Loucy (cell line): ENCODE data around the gene SPATA9.

Source experiments
- H2AFZ ChIP-seq: fragments of 200-600 bp; sonication (generic); 2 replicates; pipeline ENCODE4 v1.6.0; 2016; ENCODE audit warnings: antibody characterized with exemption, mild to moderate bottlenecking, low read length, moderate library complexity
- H3F3A ChIP-seq: fragments of 200-600 bp; 2 replicates; pipeline ENCODE4 v1.6.0; 2016; ENCODE audit warnings: antibody characterized with exemption, low read depth, mild to moderate bottlenecking
- H3K27me3 ChIP-seq: fragments of 200-600 bp; sonication (generic); 2 replicates; pipeline ENCODE4 v1.6.1; 2014; ENCODE audit warnings: low read length, mild to moderate bottlenecking; ENCODE audit not compliant: insufficient read depth, poor library complexity, severe bottlenecking
- H3K36me3 ChIP-seq: fragments of 200-600 bp; sonication (generic); 2 replicates; pipeline ENCODE4 v1.6.1; 2016; ENCODE audit warnings: low read length; ENCODE audit not compliant: insufficient read depth
- H3K4me1 ChIP-seq: fragments of 200-600 bp; sonication (generic); 2 replicates; pipeline ENCODE4 v1.5.1; 2014; ENCODE audit warnings: low read length, mild to moderate bottlenecking; ENCODE audit not compliant: insufficient read depth, poor library complexity, severe bottlenecking
- H3K4me2 ChIP-seq: fragments of 200-600 bp; sonication (generic); 2 replicates; pipeline ENCODE4 v1.6.0; 2014; ENCODE audit warnings: antibody characterized with exemption, low read length, low read depth, mild to moderate bottlenecking; ENCODE audit not compliant: poor library complexity, severe bottlenecking
- H3K4me3 ChIP-seq: fragments of 200-600 bp; sonication (generic); 2 replicates; pipeline ENCODE4 v1.5.1; 2014; ENCODE audit warnings: low read length, mild to moderate bottlenecking, mixed read lengths; ENCODE audit not compliant: poor library complexity, severe bottlenecking
- H3K79me2 ChIP-seq: fragments of 200-600 bp; sonication (generic); 2 replicates; pipeline ENCODE4 v1.6.1; 2014; ENCODE audit warnings: low read length; ENCODE audit not compliant: insufficient read depth
- H3K9ac ChIP-seq: fragments of 200-600 bp; sonication (generic); 2 replicates; pipeline ENCODE4 v1.6.0; 2014; ENCODE audit warnings: mild to moderate bottlenecking, low read depth, low read length, moderate library complexity; ENCODE audit not compliant: poor library complexity, severe bottlenecking
- H3K9me2 ChIP-seq: fragments of 200-600 bp; sonication (generic); replicated peaks from 2 replicates; pipeline ENCODE4 v1.6.1; 2016; ENCODE audit warnings: low read depth, low read length, mixed read lengths
- H3K9me3 ChIP-seq: fragments of 200-600 bp; sonication (generic); 2 replicates; pipeline ENCODE4 v1.6.1; 2014; ENCODE audit warnings: mild to moderate bottlenecking, antibody characterized with exemption, low read length, low read depth; ENCODE audit not compliant: insufficient read depth
- H4K20me1 ChIP-seq: fragments of 200-600 bp; sonication (generic); 2 replicates; pipeline ENCODE4 v1.6.0; 2014; ENCODE audit warnings: antibody characterized with exemption, low read length, mild to moderate bottlenecking; ENCODE audit not compliant: insufficient read depth, poor library complexity, severe bottlenecking
- CTCF ChIP-seq: fragments of 200-600 bp; sonication (generic); conservative IDR thresholded peaks from 2 replicates; pipeline ENCODE4 v1.5.1; 2014; ENCODE audit warnings: mild to moderate bottlenecking, antibody characterized with exemption, low read length
- EZH2phosphoT487 ChIP-seq: fragments of 200-600 bp; IDR thresholded peaks from 2 replicates; pipeline ENCODE4 v1.6.1; 2018; ENCODE audit warnings: antibody characterized with exemption, mild to moderate bottlenecking, moderate library complexity, borderline replicate concordance

Gene SPATA9

GRCh38 chr5:95682891-95683290, at the start of gene SPATA9:
Gene SPATA9 (minus strand): TSS chr5:95682991. CDS start chr5:95682854, 137 bp downstream.
- Histone ChIP-seq H3F3A (no peaks in the 10 kb centered on the region), H2AFZ (no peak within 1 kb of the TSS), H3K9me3 (no peaks in the 10 kb centered on the region), H3K27me3 (no peaks in the 10 kb centered on the region), H4K20me1 (no peaks in the 10 kb centered on the region), H3K79me2 (no peaks in the 10 kb centered on the region), H3K4me2 (no peak within 1 kb of the TSS), H3K4me3 (no peak within 1 kb of the TSS), H3K9ac (no peak within 1 kb of the TSS), H3K4me1 (no peaks in the 10 kb centered on the region), H3K9me2 (no peaks in the 10 kb centered on the region), H3K36me3 (no peaks in the 10 kb centered on the region)
- TF ChIP-seq CTCF, result no peak
- no peak for TF ChIP-seq EZH2phosphoT487

GRCh38 chr5:95731571-95732554, 49.1 kb upstream of the SPATA9 start:
- TF ChIP-seq EZH2phosphoT487 (no peak), CTCF (no peak)

GRCh38 chr5:95730730-95731570, 48.2 kb upstream of the SPATA9 start, which contains the start of gene RHOBTB3:
Gene RHOBTB3 (plus strand): TSS chr5:95731336. CDS start chr5:95731683, 347 bp downstream.
- no peaks in the 10 kb centered on the region for H3K9me2 ChIP-seq
- peak within 1 kb of the TSS; percentile 87 for H3K9ac ChIP-seq
- peaks cover 89% of the 10 kb centered on the region for H3K4me1 ChIP-seq
- peak within 1 kb of the TSS; percentile 85 for H3K4me2 ChIP-seq
- H3K36me3 ChIP-seq, result no peaks in the 10 kb centered on the region
- H3K4me3 ChIP-seq, result peak within 1 kb of the TSS; percentile 88
- no peaks in the 10 kb centered on the region for H3K27me3 ChIP-seq
- peaks cover 61% of the 10 kb centered on the region for H3K79me2 ChIP-seq
- H3F3A ChIP-seq, result no peaks in the 10 kb centered on the region
- 0 out of 2 replicates have a peak, but pooled peaks have one; percentile 9 for TF ChIP-seq CTCF
- TF ChIP-seq EZH2phosphoT487, result no peak
- H2AFZ ChIP-seq, result peak within 1 kb of the TSS; percentile 83
- peaks cover 32% of the 10 kb centered on the region for H4K20me1 ChIP-seq
- no peaks in the 10 kb centered on the region for H3K9me3 ChIP-seq

More at GRCh38 chr5:95731571-95732554, 49.1 kb upstream of the SPATA9 start:
- Histone ChIP-seq H3K4me1 (peaks cover 87% of the 10 kb centered on the region), H3K9ac (peak overlapping the region; percentile 87), H3F3A (no peaks in the 10 kb centered on the region), H3K9me2 (no peaks in the 10 kb centered on the region), H3K79me2 (peaks cover 70% of the 10 kb centered on the region), H3K27me3 (no peaks in the 10 kb centered on the region), H3K4me3 (peak overlapping the region; percentile 88), H2AFZ (peak overlapping the region; percentile 83), H3K36me3 (no peaks in the 10 kb centered on the region), H3K9me3 (no peaks in the 10 kb centered on the region), H4K20me1 (peaks cover 41% of the 10 kb centered on the region), H3K4me2 (peak overlapping the region; percentile 85)
